Activated T-cell treated with anti-CD3 and anti-CD28 coated beads, Interleukin-2, amount 50 U/mL, for 48 hours (primary cell): Measurements from ENCODE around the gene ZDHHC11.
"Not testable (repeated sequence)": the region's sequence is repeated elsewhere in the genome, so short reads cannot be mapped to it uniquely, and the experiment has no call there.

ENCODE experiments used
- DNase-seq, 2 experiments: peaks; one replicate each; pipeline ENCODE4 v3.0.0-alpha.2; 2020

Gene ZDHHC11

DNA sequence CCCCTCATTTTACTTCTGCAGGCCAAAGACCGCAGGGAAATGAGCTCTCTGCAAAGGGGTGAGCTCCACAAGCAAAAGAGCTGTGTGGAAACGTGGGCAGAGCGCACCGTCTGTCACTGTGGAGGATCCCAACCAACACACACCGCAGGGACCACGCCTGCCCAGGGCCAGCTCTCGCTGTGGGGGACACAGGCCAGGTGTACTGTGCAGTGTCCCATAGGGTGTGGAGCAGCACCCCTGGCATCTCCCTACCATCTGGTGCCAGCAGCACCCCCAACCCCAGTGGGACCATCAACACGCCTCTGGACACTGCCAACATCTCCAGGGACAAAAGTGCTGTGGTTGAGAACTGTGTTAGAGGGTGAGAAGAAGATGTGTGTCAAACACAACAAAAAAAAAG is 27.9 kb upstream of the ZDHHC11 start:
- not testable (repeated sequence) for DNase-seq

DNA sequence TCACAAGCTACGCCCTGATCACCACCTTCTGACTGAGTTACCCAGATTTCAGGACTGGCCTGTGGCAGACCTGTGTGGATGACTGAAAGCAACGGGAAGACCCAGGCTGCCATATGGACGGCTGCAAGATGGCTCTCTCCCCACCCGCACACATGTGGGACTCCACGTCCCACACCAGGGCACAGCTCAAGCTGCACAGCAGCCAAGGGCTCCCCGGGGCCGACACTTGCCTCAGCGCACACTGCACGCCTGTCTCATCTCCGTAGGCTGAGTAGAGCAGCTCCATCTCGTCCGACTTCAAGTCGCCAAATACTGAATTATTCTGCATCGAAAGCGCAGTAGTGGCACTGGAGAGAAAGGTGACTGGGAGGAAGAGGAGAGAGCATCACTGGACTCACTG is 27.3 kb upstream of the ZDHHC11 start:
- DNase-seq = no peak

- DNase-seq = no peak
Measured at GRCh38 chr5:876398-877365, 25.9 kb upstream of the ZDHHC11 start.

- no peak for DNase-seq
Measured at GRCh38 chr5:875931-876330, 25.1 kb upstream of the ZDHHC11 start.

DNA sequence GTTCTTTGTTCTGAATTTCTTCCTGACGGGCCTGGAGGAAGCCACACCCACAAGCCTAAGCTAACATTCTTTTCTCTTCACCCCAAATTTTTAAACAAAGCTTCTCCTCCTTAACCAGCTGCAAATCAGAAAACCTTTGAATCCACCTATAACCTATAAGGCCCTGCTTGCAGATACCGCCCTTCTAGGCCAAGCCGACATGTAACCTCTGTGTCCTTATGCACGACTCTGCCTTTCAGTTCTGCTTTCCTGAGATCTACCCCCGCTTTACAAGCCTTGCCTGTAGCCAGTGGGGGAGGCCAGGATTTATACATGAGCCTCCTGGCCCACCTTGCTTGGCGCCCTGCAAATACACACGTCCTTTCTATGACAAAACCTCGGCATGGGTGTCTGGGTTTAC is 22.5 kb upstream of the ZDHHC11 start:
- DNase-seq = no peak

GRCh38 chr5:872301-872700 is 21.5 kb upstream of the ZDHHC11 start:
- DNase-seq = no peak

GRCh38 chr5:871596-872298 is 21.0 kb upstream of the ZDHHC11 start:
- no peak for DNase-seq

DNA sequence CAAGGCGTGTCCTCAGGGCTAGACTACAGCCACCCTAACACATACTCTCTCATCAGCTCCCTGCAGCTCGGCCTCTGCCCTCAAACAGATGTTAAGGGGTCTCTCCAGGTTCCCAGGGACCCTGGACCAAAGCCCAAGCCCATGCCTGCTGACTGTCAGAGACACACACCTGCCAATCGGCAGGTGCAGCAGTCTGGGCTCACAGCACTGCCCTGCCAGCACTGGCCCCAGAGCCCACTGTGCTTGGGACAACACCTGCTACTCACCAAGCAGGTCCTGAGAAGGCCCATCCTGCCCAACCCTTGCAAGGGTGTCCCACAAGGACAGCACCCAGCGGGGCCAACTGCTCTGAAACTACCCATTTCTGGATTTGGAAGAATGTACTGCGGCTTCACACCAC is 20.2 kb upstream of the ZDHHC11 start:
- DNase-seq = no peak

DNA sequence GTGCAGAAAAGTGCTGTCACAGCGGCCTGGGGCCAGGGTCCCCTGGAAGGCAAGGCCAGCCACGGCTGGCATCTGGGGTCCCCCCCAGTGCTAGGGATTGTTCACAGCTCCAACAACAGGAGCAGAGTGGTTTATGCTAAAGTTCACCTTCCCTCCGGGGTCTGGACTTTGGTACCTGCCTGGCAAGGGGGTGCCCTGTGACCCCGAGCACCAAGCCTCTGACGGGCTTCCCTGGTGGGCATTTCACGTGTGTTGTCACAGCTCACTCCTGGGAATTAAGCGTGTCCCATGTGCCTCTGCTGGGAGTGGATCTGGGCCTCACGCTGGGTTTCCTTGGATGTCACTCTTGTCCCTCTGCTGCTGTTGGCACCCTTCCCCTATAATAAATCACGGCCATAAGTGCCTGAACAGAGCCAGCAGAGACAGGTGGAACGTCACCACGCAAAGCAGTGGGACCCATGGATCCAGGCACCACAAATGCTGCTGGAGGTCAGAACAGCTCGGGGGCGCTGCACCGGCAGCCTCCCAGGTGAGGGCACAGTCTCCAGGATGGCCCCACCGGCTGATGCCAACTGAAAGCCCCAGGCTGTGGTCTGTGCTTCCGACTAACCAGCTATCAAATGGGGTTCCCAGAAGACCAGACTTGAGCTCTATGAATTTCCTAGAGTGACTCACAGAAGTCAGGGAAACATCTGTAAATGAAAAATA is 17.8 kb upstream of the ZDHHC11 start:
- DNase-seq = no peak

GRCh38 chr5:867300-867870 is 16.6 kb upstream of the ZDHHC11 start:
- DNase-seq = no peak

GRCh38 chr5:865771-866170 is 15.0 kb upstream of the ZDHHC11 start:
- DNase-seq = no peak

DNA sequence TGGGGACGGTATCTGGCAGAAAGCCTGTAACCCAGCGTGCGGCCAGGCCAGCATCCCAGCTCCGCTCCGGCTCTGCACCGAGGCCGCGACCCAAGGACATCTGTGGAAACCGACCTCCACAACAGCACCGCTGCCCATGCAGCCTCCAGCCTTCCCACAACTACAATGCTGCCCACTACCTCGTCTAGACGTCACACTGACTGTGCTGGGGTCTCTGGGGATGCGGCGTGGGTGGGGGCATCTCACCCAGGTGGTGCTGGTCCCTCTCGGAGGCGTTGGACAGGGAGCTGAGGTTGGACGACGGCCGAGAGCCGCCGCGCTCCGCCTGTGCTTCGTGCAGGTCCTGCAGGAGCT is 14.4 kb upstream of the ZDHHC11 start:
- DNase-seq = no peak

GRCh38 chr5:864492-865167 is 13.8 kb upstream of the ZDHHC11 start:
- no peak for DNase-seq

DNA sequence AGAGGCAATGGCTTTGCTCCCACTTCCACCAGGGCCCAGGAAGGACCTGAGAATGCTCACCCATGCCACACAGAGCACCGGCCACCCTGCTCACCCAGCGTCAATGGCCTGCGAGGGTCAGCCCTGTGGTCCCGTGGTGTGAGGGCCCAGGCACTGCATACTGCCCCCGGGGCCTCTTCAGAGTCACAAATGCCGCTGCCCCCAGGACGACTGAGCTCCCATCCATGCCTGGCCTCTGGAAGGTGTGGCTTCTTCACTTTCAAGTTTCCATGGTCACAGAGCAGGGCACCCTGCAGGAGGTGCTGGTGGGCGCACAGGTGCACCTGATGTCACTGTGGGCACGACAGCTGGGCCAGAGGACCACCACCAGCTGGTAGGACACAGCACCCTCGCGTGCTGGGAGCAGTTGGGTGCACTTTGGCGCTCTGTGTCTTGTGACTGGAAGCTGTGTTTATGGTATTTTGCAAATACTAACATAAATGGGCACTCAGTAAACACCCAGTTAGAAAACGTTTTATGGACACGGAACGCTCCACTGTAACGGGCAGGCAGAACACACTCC is 12.5 kb upstream of the ZDHHC11 start:
- no peak for DNase-seq

DNA sequence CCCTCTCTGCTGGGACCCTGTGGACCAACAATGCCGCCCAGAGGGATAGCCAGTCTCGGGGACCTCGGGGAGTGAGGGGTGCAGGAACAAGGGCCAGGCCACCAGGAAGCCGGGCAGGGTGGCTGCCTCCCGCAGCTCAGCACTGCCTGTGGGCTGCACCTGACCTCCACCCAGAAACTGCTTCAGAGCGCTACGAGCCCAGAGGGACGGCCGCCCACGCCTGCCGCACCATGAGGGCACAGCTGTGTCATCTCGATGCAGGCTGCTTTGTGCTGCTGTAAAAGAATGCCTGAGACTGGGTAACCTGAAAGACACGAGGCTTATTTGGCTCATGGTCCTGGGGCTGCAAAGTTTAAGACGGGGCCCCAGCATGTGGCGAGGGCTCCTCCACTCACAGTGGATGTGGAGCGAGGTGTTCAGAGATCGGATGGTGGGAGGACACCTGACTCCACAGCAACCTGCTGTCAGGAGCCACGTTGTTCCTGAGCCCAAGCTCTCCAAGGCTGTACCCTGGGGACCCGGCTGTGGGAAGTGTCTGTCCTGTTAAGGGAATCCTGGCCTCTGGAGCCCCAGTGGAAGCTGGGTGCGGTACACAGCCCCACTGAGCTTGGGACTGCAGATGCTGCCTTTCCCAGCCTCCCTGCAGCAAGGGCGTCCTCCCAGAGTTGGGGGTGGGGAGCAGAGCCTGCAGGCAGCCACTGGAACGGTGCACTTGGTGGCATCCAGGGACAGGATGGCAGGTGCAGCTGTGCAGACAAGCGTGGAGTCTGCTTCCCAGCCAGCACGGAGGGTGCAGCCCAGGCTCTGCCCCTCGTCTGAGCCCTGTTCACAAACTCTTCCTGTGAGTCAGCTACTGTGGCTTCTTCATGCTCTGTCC is 11.8 kb upstream of the ZDHHC11 start:
- no peak for DNase-seq

DNA sequence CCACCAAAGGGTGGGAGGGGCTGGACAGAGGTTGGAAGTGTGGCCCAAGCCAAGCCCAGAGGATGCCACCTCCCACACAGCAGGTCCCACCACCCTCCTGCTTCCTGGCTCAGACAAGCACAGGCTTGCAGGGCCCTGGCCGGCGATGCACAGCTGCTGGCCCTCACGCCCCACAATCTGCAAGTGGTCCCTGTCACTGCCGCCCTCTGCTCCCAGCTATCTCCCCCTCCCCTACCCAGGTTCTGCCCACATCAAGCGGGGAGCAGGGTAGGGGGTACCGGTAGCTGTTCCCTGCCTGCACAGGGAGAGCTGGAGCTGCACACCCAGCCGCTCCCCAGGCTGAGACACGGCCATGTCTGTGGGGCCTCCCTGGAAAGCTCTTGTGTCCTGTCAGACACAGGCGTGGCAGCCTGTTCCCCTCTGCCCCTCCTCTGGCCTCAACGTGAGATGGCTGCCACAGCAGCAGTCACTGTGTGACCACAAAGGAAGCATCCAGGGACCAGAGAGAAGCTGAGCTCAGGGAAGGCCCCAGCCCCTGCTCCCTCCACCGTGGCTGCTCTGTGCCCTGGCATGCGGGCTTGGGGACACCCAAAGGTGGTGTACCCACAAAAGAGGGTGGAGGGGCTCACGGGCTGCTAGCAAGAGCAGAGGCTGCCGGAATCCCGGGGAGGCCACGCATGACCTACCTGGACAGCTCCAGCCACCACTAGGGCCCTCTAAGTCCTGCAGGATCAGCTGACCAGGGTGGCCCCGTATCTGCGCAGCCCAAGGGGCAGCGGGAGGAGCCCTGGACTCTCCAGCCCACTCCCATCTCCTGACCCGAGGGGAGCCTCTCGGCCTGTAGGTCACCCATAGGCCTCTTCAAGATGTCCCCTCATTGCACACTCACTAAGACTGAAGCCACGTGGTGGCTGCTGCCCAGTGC is 10.9 kb upstream of the ZDHHC11 start:
- no peak for DNase-seq

GRCh38 chr5:860506-861150 is 9.8 kb upstream of the ZDHHC11 start:
- no peak for DNase-seq

DNA sequence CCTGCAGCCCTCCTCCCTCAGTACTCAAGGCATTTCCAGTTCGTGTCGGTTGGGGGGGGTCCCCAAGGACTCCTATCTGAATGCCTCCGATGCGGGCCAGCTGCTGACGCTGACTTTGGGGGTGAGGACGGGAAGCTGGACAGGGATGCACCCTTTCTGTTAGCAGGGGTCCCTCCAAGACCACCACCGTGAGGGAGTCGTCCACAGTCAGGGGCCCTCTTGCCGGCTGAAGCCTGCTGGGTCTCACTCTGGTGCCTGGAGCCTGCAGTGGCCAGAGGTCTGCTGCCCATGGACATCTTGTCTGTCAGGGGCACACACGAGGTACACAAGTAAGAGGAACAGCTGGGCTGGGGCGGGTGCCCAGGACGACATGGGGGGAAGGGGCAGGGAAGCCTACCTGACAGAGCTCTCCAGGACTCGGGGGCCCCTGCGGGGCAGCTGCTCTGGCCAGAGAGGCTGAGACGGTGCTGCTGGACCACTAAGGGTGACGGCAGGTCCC is 9.1 kb upstream of the ZDHHC11 start:
- no peak for DNase-seq

GRCh38 chr5:859391-859790 is 8.6 kb upstream of the ZDHHC11 start:
- no peak for DNase-seq
